ENCODE results near the gene HIGD2A. TPM values are rescaled to one million over a fixed set of nuclear protein-coding genes. Genes with fewer than 3 reads are reported as not detected.
A peak's percentile ranks its signal among the peaks of the same experiment; 100 is the strongest.

Gene HIGD2A
- total RNA-seq, 1 donor from 2014 or later, result 88.3 TPM

DNA sequence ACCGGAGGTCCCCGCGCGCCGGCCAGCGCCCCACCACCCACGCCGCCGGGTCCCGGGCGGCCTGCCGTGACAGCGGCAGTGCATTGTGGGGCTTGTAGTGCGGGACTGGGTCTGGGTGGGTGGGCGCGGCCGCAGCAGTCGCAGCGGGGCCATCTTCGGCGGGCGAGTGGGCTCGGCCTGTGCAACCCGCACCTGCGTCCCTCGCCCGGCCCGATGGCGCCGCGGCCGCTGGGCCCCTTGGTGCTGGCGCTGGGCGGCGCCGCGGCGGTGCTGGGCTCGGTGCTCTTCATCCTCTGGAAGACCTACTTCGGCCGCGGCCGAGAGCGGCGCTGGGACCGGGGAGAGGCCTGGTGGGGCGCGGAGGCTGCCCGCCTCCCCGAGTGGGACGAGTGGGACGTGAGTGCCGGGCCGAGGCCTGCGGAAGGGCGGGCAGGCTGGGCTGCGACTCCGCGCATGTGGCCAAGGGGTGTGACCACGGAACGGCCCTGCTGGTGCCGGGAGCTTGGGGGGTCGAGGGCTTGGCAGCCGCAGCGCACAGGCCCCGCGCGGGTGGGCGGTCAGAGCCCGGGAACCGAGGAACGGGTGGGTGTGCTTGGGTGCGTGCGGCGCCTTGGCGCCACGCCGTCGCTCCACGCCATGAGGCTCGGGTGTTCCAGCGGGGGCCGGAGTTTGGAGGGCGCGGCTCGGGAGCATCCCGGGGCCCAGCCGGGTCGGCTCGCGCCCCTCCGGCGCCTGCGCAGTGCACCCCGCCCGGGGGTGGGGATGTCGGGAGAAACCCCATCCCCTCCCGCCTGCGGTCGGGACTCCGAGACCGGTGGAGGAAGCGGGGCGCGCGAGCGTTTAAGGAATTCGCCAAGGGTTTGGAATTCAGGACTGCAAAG lies 23.0 kb upstream of the HIGD2A start, which contains the start of gene ARL10:
Gene ARL10, plus strand, starts transcription at position 137 of the 881 bp plus-strand sequence. Its CDS starts 77 bp downstream, at position 214.
- Mint-ChIP-seq H3K36me3 (peaks cover 13% of the 10 kb centered on the region), H3K27ac (no peak within 1 kb of the TSS), H3K4me1 (ENCODE audit: unreplicated experiment) (peaks cover 10% of the 10 kb centered on the region), H3K4me3 (peak within 1 kb of the TSS; percentile 87), H3K9me3 (no peaks in the 10 kb centered on the region), H3K27me3 (peaks cover 11% of the 10 kb centered on the region)
- TF ChIP-seq, protein P1, sequence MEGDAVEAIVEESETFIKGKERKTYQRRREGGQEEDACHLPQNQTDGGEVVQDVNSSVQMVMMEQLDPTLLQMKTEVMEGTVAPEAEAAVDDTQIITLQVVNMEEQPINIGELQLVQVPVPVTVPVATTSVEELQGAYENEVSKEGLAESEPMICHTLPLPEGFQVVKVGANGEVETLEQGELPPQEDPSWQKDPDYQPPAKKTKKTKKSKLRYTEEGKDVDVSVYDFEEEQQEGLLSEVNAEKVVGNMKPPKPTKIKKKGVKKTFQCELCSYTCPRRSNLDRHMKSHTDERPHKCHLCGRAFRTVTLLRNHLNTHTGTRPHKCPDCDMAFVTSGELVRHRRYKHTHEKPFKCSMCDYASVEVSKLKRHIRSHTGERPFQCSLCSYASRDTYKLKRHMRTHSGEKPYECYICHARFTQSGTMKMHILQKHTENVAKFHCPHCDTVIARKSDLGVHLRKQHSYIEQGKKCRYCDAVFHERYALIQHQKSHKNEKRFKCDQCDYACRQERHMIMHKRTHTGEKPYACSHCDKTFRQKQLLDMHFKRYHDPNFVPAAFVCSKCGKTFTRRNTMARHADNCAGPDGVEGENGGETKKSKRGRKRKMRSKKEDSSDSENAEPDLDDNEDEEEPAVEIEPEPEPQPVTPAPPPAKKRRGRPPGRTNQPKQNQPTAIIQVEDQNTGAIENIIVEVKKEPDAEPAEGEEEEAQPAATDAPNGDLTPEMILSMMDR (conservative IDR thresholded peaks at IDR 0.05), result no peak
- DNase-seq (ENCODE audit: extremely low spot score, unreplicated experiment), result no peak

DNA sequence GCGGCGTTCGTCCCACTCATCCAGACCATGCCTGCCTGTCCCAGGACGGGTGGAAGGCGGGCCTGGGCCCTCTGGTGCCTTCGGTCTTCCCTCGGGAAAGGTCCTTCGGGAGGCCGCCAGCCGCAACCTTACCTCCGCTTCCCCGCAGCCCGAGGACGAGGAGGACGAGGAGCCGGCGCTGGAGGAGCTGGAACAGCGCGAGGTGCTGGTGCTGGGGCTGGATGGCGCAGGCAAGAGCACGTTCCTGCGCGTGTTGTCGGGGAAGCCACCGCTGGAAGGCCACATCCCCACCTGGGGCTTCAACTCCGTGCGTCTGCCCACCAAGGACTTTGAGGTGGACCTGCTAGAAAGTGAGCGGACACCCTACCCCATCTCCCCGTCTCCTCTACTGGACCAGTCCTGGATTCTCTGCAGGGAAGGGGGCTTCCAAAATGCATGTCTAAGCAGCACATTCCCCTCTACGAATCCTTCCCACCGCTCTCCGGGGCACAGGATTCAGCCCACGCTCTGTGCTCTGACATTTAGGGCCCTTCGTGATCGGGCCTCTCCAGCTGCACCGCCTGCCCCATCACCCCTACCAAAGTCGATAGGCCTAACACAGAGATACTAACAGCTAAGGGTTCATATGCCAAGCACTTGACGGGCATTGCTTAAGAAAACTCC lies 22.2 kb upstream of the HIGD2A start:
- TF ChIP-seq, protein P1 (conservative IDR thresholded peaks at IDR 0.05), result no peak
- Mint-ChIP-seq H3K36me3 (peaks cover 13% of the 10 kb centered on the region), H3K4me3 (peak overlapping the region; percentile 87), H3K27ac (no peak overlapping the region), H3K4me1 (ENCODE audit: unreplicated experiment) (peaks cover 10% of the 10 kb centered on the region), H3K27me3 (peaks cover 11% of the 10 kb centered on the region), H3K9me3 (no peaks in the 10 kb centered on the region)
- DNase-seq (ENCODE audit: extremely low spot score, unreplicated experiment), result no peak

DNA sequence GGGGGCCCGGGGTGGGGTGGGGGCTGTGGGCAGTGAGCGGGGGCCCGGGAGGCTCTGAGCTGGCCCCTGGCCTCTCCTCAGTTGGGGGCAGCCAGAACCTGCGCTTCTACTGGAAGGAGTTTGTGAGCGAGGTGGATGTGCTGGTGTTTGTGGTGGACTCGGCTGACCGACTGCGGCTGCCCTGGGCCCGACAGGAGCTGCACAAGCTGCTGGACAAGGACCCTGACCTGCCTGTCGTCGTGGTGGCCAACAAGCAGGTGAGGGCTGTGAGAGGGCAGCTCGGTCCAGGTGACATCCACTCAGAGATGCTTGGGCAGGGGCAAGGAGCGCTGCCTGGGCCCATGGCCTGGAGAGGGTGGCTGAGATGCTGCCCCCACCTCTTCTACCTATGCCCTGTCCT lies 19.8 kb upstream of the HIGD2A start:
- Mint-ChIP-seq H3K9me3 (no peaks in the 10 kb centered on the region), H3K4me3 (no peak overlapping the region), H3K27me3 (no peaks in the 10 kb centered on the region), H3K27ac (no peak overlapping the region), H3K4me1 (ENCODE audit: unreplicated experiment) (peaks cover 5% of the 10 kb centered on the region), H3K36me3 (peaks cover 13% of the 10 kb centered on the region)
- TF ChIP-seq, protein P1 (conservative IDR thresholded peaks at IDR 0.05), result no peak
- DNase-seq (ENCODE audit: extremely low spot score, unreplicated experiment), result no peak

DNA sequence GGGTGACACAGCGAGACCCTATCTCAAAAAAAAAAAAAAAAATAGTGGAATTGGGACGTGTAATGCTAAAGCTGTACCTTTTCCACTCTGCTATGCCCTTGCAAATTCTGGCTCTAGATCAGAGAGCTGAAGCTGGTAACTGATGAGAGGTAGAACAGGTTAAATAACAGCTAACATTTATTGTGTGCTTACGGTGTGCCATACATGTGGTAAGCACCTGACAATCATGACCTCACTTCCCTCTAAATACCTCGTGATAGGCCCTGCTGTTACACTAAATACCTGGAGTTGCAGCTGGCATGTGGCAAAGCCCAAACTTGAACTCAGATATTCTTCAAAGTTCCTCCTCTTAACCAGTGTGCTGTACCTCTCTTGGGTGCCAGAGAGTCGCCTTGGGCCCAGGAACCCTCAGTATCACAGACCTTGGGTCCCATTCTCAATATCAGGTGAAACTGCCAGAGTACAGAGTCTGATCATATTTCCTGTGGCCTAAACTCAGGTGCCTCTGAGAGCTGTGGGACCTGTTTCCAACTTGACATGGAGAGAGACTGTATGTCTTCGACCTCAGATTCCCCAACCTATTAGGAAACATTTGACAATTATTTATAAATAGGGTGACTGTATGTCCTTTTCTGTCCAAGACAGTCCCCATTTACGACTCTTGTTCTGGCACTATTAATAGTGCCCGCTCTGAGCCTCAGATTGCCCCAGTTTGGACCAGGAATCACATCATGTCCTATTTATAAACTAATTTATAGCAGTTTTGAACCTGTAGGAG lies 18.4 kb upstream of the HIGD2A start:
- H3K9me3 Mint-ChIP-seq, result no peaks in the 10 kb centered on the region
- H3K4me3 Mint-ChIP-seq, result no peak overlapping the region
- TF ChIP-seq, protein P1 (conservative IDR thresholded peaks at IDR 0.05), result no peak
- H3K4me1 Mint-ChIP-seq (ENCODE audit: unreplicated experiment), result peaks cover 5% of the 10 kb centered on the region
- no peaks in the 10 kb centered on the region for H3K27me3 Mint-ChIP-seq
- peaks cover 13% of the 10 kb centered on the region for H3K36me3 Mint-ChIP-seq
- DNase-seq (ENCODE audit: extremely low spot score, unreplicated experiment), result no peak
- no peak overlapping the region for H3K27ac Mint-ChIP-seq

All from type B pancreatic cell (in vitro differentiated cells).